SK-N-SH treated with all-trans-retinoic acid at 6 μM for 48 hours (cell line): Measurements from ENCODE around the gene NXPH4.

ENCODE experiments used
- ATAC-seq: fragments of 200-7000 bp; cut with Tn5 transposase; 3 replicates; pipeline ENCODE4 v1.9.1; 2020; ENCODE audit warnings: mild to moderate bottlenecking, moderate library complexity
- ARNTL ChIP-seq: fragments of 450-650 bp; formaldehyde crosslinking; IDR thresholded peaks from 2 replicates; pipeline ENCODE4 v1.5.0; 2020; ENCODE audit warnings: low read depth, mild to moderate bottlenecking, moderate library complexity, borderline replicate concordance
- BACH2 ChIP-seq: fragments of 250-450 bp; sonication (Bioruptor Pico); IDR thresholded peaks from 2 replicates; pipeline ENCODE4 v1.9.0; 2021; ENCODE audit warnings: mild to moderate bottlenecking, borderline replicate concordance
- CSDC2 ChIP-seq: fragments of 250-450 bp; sonication (Bioruptor Pico); IDR thresholded peaks from 2 replicates; pipeline ENCODE4 v1.5.0; 2020; ENCODE audit warnings: mild to moderate bottlenecking, moderate library complexity
- ESRRG ChIP-seq: fragments of 250-450 bp; sonication (Bioruptor Pico); IDR thresholded peaks from 2 replicates; pipeline ENCODE4 v1.6.1; 2021; ENCODE audit warnings: mild to moderate bottlenecking
- GLIS3 ChIP-seq: fragments of 250-450 bp; sonication (Bioruptor Pico); IDR thresholded peaks from 2 replicates; pipeline ENCODE4 v1.5.0; 2020; ENCODE audit warnings: mild to moderate bottlenecking, moderate library complexity
- ISL1 ChIP-seq: fragments of 250-450 bp; sonication (Bioruptor Pico); IDR thresholded peaks from 2 replicates; pipeline ENCODE4 v2.1.2; 2022; ENCODE audit warnings: mild to moderate bottlenecking, moderate library complexity
- OSR1 ChIP-seq: fragments of 250-450 bp; sonication (Bioruptor Pico); IDR thresholded peaks from 2 replicates; pipeline ENCODE4 v1.8.0; 2022; ENCODE audit warnings: moderate library complexity, mild to moderate bottlenecking, inconsistent platforms
- PPARA ChIP-seq: fragments of 250-450 bp; sonication (Bioruptor Pico); IDR thresholded peaks from 2 replicates; pipeline ENCODE4 v1.5.0; 2020; ENCODE audit warnings: mild to moderate bottlenecking, borderline replicate concordance
- RARB ChIP-seq: fragments of 250-450 bp; sonication (Bioruptor Pico); IDR thresholded peaks from 2 replicates; pipeline ENCODE4 v1.8.0; 2021; ENCODE audit warnings: mild to moderate bottlenecking, moderate library complexity
- SNAI2 ChIP-seq: fragments of 250-450 bp; sonication (Bioruptor Pico); IDR thresholded peaks from 2 replicates; pipeline ENCODE4 v1.5.0; 2020; ENCODE audit warnings: mild to moderate bottlenecking, moderate library complexity
- TCF4 ChIP-seq: fragments of 250-450 bp; sonication (Bioruptor Pico); IDR thresholded peaks from 2 replicates; pipeline ENCODE4 v1.8.0; 2021; ENCODE audit warnings: mild to moderate bottlenecking, moderate library complexity, borderline replicate concordance
- TOX ChIP-seq: fragments of 250-450 bp; sonication (Bioruptor Pico); IDR thresholded peaks from 2 replicates; pipeline ENCODE4 v1.8.0; 2021; ENCODE audit warnings: mild to moderate bottlenecking, moderate library complexity, borderline replicate concordance
- ZC3H10 ChIP-seq: fragments of 250-450 bp; sonication (Bioruptor Pico); IDR thresholded peaks from 2 replicates; pipeline ENCODE4 v1.5.1; 2021; ENCODE audit warnings: mild to moderate bottlenecking, moderate library complexity
- ZFP3 ChIP-seq: fragments of 250-450 bp; sonication (Bioruptor Pico); IDR thresholded peaks from 2 replicates; pipeline ENCODE4 v1.5.0; 2020; ENCODE audit warnings: mild to moderate bottlenecking, moderate library complexity
- ZFP30 ChIP-seq: fragments of 450-650 bp; formaldehyde crosslinking; IDR thresholded peaks from 2 replicates; pipeline ENCODE4 v1.5.0; 2022; ENCODE audit warnings: mild to moderate bottlenecking, moderate library complexity
- ZNF565 ChIP-seq: fragments of 450-650 bp; formaldehyde crosslinking; conservative IDR thresholded peaks from 2 replicates; pipeline ENCODE4 v1.5.0; 2020; ENCODE audit warnings: low read depth, mild to moderate bottlenecking, moderate library complexity
- ZNF70 ChIP-seq: fragments of 450-650 bp; formaldehyde crosslinking; IDR thresholded peaks from 2 replicates; pipeline ENCODE4 v1.5.0; 2020; ENCODE audit warnings: mild to moderate bottlenecking, moderate library complexity
- ZNF8 ChIP-seq: fragments of 450-650 bp; formaldehyde crosslinking; IDR thresholded peaks from 2 replicates; pipeline ENCODE4 v1.5.0; 2020; ENCODE audit warnings: mild to moderate bottlenecking, moderate library complexity
- TF ChIP-seq, protein P1 (sequence below): fragments of 250-450 bp; sonication (Bioruptor Pico); IDR thresholded peaks from 2 replicates; pipeline ENCODE4 v1.5.0; 2020; ENCODE audit warnings: mild to moderate bottlenecking, moderate library complexity
- TF ChIP-seq, protein P2 (sequence below): fragments of 250-450 bp; sonication (Bioruptor Pico); IDR thresholded peaks from 2 replicates; pipeline ENCODE4 v1.5.1; 2021; ENCODE audit warnings: mild to moderate bottlenecking, moderate library complexity
- TF ChIP-seq, protein P3 (sequence below): fragments of 250-450 bp; sonication (Bioruptor Pico); IDR thresholded peaks from 2 replicates; pipeline ENCODE4 v1.5.1; 2020; ENCODE audit warnings: low read depth, mild to moderate bottlenecking, moderate library complexity
- TF ChIP-seq, protein P4 (sequence below): fragments of 250-450 bp; sonication (Bioruptor Pico); IDR thresholded peaks from 2 replicates; pipeline ENCODE4 v1.8.0; 2021; ENCODE audit warnings: low read depth, mild to moderate bottlenecking, moderate library complexity, borderline replicate concordance

NXPH4 gene

DNA sequence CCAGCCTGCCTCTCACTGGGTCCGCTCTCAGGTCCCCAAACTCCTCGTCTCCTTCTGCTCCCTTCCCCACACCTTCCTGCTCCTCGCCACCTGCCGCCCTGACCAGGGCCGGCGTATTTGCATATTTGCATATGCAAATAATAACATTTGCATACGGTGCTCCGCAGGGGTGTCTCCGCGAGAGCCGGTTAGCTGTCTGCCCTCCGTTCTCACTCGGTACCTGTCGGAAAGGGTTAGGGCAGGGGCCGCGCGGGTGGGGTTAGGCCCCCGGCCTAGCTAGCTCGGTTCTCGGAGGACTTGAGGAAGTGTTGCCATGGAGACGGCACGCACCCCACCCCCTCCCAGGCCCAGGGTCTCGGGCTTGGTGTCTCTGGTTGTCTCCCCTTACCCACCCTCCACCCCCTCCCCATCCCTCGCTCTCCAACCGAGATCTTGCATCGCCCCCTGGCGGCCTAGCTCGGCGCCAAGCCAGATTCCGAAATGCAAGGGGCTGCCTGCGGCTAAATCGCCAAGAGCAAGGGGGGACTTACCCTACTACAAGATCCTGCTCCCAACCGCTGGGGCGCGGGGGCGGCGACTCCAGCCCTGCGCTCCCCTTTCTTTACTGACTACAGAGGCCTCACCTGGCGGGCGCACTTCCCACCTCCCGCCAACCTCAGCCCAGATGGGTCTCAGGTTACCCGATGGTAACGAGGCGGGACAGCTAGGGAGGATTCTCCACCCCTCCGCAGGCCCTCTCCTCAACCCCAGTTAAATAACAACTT, 26.3 kb downstream of the NXPH4 start:
- TF ChIP-seq ZC3H10 = no peak
- TF ChIP-seq ARNTL (CRISPR knock-in tag) = no peak
- TF ChIP-seq ZNF8 (CRISPR knock-in tag) = no peak
- no peak for TF ChIP-seq ESRRG (CRISPR knock-in tag)
- TF ChIP-seq, protein P1, sequence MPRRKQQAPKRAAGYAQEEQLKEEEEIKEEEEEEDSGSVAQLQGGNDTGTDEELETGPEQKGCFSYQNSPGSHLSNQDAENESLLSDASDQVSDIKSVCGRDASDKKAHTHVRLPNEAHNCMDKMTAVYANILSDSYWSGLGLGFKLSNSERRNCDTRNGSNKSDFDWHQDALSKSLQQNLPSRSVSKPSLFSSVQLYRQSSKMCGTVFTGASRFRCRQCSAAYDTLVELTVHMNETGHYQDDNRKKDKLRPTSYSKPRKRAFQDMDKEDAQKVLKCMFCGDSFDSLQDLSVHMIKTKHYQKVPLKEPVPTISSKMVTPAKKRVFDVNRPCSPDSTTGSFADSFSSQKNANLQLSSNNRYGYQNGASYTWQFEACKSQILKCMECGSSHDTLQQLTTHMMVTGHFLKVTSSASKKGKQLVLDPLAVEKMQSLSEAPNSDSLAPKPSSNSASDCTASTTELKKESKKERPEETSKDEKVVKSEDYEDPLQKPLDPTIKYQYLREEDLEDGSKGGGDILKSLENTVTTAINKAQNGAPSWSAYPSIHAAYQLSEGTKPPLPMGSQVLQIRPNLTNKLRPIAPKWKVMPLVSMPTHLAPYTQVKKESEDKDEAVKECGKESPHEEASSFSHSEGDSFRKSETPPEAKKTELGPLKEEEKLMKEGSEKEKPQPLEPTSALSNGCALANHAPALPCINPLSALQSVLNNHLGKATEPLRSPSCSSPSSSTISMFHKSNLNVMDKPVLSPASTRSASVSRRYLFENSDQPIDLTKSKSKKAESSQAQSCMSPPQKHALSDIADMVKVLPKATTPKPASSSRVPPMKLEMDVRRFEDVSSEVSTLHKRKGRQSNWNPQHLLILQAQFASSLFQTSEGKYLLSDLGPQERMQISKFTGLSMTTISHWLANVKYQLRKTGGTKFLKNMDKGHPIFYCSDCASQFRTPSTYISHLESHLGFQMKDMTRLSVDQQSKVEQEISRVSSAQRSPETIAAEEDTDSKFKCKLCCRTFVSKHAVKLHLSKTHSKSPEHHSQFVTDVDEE (CRISPR knock-in tag) = no peak
- TF ChIP-seq ZNF70 (CRISPR knock-in tag) = no peak
- no peak for TF ChIP-seq TOX (CRISPR knock-in tag)
- TF ChIP-seq, protein P2, sequence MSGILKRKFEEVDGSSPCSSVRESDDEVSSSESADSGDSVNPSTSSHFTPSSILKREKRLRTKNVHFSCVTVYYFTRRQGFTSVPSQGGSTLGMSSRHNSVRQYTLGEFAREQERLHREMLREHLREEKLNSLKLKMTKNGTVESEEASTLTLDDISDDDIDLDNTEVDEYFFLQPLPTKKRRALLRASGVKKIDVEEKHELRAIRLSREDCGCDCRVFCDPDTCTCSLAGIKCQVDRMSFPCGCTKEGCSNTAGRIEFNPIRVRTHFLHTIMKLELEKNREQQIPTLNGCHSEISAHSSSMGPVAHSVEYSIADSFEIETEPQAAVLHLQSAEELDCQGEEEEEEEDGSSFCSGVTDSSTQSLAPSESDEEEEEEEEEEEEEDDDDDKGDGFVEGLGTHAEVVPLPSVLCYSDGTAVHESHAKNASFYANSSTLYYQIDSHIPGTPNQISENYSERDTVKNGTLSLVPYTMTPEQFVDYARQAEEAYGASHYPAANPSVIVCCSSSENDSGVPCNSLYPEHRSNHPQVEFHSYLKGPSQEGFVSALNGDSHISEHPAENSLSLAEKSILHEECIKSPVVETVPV (CRISPR knock-in tag) = no peak
- TF ChIP-seq PPARA (CRISPR knock-in tag) = no peak
- TF ChIP-seq ZNF565 = no peak
- no peak for TF ChIP-seq OSR1
- TF ChIP-seq ISL1 = no peak
- TF ChIP-seq BACH2 (CRISPR knock-in tag) = no peak
- no peak for TF ChIP-seq ZFP3 (CRISPR knock-in tag)
- ATAC-seq = peak; percentile 8; the same call in 1 of the 3 replicates

DNA sequence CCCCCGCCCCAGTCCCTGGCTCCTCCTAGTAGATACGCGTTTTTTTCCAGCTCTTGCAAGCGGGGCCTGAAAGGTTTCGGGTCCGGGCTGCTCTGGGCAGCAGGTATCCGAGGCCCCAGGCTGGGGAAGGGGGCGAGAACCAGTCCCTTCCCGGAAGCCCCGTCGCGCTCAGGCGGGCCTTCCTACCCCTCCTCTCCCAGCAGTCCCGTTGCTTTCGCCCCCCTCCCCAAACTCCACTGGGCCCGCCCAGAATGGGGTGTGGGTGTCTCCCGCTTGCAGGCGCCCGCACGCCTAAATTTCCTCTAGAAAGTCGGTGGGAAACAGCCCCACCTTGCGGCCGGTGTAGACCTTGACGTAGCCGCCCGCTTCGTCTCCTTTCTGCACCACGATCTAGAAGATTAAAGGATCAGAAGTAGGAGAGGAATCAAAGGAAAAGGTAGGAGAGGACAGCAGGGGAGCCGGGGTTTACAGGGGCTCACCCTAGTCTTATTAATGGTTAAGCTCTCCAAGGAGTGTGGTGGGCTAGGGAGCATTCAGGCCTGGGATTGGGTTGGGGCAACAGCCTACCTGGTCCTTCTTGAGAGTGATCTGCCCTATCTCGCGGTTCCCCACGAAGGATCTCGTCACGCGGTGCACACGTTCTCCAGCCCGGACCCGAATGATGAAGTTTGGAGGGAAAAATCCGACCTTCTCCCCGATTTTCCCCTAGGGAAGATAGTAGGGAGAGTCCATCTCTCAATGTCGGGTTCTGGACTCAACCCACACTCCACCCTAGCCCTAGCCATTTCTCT, 27.1 kb downstream of the NXPH4 start:
- TF ChIP-seq ZNF565 = no peak
- TF ChIP-seq ISL1 = no peak
- TF ChIP-seq TCF4 (CRISPR knock-in tag) = no peak
- TF ChIP-seq RARB (CRISPR knock-in tag) = no peak
- TF ChIP-seq ESRRG (CRISPR knock-in tag) = no peak
- no peak for TF ChIP-seq OSR1
- TF ChIP-seq TOX (CRISPR knock-in tag) = no peak
- TF ChIP-seq PPARA (CRISPR knock-in tag) = no peak
- TF ChIP-seq, protein P1 (CRISPR knock-in tag) = no peak
- TF ChIP-seq ZNF8 (CRISPR knock-in tag) = no peak
- TF ChIP-seq ARNTL (CRISPR knock-in tag) = no peak
- TF ChIP-seq ZNF70 (CRISPR knock-in tag) = no peak
- TF ChIP-seq ZC3H10 = no peak
- no peak for ATAC-seq

DNA sequence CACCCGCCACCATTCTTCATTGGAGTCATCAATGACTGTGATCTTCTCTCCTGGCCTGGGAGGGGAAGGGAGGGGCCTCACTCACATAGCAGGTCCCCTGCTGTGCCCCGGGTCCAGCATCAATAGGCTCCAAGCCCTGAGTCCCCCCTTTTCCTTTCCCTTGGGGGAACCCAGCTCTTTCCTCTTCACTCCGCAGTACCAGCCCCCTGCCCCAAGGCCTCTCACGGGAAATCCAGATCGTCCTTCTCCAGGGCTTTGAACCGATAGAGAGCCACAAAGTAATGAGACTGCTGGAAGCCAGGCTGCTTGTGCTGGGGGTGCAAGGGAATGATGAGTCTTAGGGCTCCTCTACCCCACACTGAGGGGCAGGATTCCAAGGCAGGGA, 27.7 kb downstream of the NXPH4 start:
- ATAC-seq = no peak
- TF ChIP-seq, protein P3, sequence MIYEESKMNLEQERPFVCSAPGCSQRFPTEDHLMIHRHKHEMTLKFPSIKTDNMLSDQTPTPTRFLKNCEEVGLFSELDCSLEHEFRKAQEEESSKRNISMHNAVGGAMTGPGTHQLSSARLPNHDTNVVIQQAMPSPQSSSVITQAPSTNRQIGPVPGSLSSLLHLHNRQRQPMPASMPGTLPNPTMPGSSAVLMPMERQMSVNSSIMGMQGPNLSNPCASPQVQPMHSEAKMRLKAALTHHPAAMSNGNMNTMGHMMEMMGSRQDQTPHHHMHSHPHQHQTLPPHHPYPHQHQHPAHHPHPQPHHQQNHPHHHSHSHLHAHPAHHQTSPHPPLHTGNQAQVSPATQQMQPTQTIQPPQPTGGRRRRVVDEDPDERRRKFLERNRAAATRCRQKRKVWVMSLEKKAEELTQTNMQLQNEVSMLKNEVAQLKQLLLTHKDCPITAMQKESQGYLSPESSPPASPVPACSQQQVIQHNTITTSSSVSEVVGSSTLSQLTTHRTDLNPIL (CRISPR knock-in tag) = no peak
- TF ChIP-seq SNAI2 (CRISPR knock-in tag) (no peak), ZFP3 (CRISPR knock-in tag) (no peak), ISL1 (no peak), RARB (CRISPR knock-in tag) (no peak), ARNTL (CRISPR knock-in tag) (no peak), ZNF70 (CRISPR knock-in tag) (no peak), TOX (CRISPR knock-in tag) (no peak), ZFP30 (CRISPR knock-in tag) (no peak), ZNF8 (CRISPR knock-in tag) (no peak), GLIS3 (no peak), BACH2 (CRISPR knock-in tag) (no peak), CSDC2 (CRISPR knock-in tag) (no peak)
- TF ChIP-seq, protein P2 (CRISPR knock-in tag) = no peak
- TF ChIP-seq, protein P4, sequence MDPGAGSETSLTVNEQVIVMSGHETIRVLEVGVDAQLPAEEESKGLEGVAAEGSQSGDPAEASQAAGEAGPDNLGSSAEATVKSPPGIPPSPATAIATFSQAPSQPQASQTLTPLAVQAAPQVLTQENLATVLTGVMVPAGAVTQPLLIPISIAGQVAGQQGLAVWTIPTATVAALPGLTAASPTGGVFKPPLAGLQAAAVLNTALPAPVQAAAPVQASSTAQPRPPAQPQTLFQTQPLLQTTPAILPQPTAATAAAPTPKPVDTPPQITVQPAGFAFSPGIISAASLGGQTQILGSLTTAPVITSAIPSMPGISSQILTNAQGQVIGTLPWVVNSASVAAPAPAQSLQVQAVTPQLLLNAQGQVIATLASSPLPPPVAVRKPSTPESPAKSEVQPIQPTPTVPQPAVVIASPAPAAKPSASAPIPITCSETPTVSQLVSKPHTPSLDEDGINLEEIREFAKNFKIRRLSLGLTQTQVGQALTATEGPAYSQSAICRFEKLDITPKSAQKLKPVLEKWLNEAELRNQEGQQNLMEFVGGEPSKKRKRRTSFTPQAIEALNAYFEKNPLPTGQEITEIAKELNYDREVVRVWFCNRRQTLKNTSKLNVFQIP (CRISPR knock-in tag) = no peak
